Stimulated activated CD8-positive, alpha-beta memory T cell treated with anti-CD3 and anti-CD28 coated beads, Interleukin-7, amount 100 ng/mL, for 1 hour (primary cell): ENCODE data around the gene HCN2.
"Not testable (repeated sequence)": the region's sequence is repeated elsewhere in the genome, so short reads cannot be mapped to it uniquely, and the experiment has no call there.

Experiments
- DNase-seq, 2 donors: peaks; one replicate each; pipeline ENCODE4 v3.0.0-alpha.2; 2020; ENCODE audit warnings: low read depth in 2 of 2

The HCN2 gene

DNA sequence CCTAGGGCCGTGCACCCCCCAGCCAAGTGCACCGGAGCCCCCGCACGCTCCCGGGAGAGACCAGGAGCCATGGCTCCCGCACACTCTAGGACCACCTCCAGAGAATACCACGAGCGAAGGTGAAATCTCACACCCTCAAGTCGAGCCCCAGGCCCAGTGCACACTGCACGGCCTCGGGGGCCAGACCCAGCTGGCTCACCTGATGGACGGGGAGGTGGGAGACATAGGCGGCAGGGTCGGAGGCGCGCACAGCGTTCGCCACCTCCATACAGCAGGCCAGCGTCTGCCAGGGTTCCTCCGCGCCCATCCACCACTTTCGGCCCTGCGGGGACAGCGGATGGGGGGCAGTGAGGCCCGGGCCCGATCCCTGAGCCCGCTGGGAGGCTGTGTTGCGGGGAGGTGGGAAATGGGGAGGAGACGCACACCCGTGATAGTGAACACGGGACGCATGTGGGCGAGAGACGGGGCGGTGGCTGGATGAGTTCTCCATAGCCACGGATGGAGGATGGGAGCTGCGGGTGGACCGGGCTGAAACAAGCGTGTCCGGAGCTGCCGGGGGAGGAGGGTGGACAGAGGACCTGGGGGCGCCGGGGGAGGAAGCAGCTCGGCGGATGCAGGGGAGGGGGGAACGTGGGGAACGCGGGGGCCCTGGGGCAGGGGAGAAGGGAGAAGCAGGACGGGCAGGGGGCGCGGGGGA is 30.6 kb downstream of the HCN2 start:
- DNase-seq, result no peak

- not testable (repeated sequence) for DNase-seq
Measured at GRCh38 chr19:621191-621590, 31.5 kb downstream of the HCN2 start.

DNA sequence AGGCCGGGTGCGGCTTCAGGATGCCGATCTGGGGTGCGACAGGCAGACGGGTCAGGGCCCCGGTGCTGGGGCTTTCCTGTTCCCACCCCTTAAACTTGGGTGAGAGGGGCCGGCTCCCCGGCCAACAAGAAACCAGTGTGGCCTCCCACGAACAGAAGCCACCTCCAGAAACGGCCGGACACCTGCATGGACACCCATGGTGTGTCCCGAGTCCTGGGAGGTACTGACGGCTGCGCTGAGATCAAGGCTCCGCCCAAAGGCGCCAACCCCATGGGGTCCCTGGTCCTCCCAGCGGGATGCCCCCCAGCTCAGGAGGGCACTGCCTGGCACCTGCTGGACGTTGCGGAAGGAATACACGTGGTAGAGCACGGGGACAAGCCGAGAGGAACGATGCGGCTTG is 32.1 kb downstream of the HCN2 start:
- no peak for DNase-seq

DNA sequence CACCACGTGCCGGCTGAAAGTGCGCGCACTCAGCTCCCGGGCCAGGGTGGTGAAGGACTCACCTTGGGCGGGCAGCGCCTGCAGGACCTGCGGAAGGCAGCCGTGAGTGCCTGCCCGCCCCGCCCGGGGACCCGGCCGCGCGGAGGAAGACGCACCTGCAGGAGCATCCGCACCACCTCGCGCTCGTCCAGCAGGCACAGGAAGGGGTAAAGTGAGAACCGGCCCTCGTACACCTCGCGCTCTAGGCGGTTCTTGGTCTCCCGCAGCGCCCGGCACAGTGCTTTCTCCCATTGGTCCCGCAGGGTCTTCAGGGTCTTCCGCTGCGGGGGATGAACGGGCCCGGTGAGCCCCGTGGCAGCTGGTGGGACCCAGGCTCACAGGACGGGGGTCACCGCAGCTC is 33.0 kb downstream of the HCN2 start:
- no peak for DNase-seq

- no peak for DNase-seq
Measured at GRCh38 chr19:623175-623916, 33.7 kb downstream of the HCN2 start.

DNA sequence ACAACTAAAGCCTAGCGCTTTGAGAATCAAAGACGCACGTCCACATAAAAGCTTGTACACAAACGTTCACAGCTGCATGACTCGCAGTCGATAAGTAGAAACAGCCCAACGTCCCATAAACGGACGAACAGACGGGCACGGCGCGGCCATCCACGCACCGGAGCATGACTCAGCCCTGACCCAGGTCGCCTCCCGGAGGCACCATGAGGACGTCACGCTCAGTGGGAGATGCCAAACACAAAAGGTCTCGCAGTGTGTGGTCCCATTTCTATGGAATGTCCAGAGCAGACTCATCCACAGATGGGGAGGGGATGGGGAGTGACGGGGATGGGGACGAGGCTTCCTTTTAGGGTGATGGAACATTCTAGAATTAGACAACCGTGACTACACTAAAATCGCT is 34.3 kb downstream of the HCN2 start:
- no peak for DNase-seq

DNA sequence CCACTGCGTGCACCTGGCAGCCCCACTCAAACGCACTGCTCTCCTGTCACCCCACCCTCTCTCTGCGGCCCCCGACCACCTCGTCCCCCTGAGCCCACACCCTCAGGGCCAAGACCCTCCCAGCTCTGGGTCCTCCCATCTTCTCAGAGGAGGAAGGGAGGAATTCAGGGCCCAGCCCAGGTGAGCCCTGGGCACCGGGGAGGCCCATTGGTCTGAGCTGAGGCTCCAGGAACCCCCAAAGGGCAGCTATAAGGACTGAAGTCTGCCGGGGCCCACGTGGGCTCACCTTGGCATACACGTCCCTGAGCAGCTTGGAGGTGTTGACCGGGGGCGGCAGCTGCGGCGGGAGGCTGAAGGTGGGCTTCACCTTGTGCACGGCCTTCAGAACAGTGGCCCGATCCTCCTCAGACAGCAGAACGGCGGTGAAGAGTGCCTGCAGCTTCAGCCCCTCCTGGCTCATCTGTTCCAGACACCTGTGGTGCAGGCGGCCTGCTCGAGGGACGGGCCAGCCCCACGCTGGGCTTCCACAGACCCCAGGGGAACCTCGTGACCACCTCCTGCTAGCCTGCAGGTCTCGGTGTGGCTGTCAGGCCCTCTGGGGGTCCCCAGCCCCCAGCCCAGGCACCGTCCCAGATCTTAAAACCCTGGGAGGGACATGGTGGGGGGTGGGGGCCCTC is 34.9 kb downstream of the HCN2 start:
- DNase-seq, result no peak

DNA sequence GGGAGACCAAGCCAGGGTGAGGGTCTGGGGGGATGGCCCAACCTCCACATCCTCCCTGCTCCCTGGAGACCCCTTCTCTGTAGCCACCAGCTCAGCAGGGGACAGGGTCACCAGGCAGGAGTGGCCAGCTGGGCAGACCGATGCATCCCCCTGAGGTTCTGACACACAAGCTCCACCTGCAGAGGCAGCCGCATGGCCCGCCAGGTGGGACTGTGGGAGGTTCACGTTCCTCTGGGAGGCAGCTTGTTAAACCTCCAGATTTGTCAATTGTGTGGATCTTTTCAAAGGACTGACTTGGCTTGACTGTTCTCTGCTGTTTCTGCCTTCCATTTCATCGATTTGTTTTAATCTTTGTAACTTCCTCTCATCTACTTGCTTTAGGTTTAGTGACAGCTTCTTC is 35.6 kb downstream of the HCN2 start:
- DNase-seq, result no peak

GRCh38 chr19:626566-626965 is 36.9 kb downstream of the HCN2 start:
- DNase-seq, result not testable (repeated sequence)

DNA sequence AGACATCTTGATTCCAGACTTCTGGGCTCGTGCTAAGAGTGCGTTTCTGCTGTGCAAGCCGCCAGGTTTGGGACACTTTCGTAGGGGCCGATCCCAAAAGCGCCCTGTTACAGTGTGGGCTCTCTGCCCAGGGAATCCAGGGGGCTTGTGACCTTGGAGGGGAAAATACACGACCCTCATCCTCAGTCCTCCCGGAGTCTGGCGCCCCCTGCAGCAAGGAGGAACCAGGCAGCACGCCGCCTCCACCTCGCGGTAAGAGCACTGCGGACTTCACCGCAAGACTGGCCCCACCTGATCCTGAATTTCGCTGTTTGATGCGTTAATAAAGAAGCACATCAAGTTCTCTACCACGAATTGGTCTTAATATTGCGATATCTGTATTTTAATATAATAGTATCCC is 38.5 kb downstream of the HCN2 start:
- no peak for DNase-seq

DNA sequence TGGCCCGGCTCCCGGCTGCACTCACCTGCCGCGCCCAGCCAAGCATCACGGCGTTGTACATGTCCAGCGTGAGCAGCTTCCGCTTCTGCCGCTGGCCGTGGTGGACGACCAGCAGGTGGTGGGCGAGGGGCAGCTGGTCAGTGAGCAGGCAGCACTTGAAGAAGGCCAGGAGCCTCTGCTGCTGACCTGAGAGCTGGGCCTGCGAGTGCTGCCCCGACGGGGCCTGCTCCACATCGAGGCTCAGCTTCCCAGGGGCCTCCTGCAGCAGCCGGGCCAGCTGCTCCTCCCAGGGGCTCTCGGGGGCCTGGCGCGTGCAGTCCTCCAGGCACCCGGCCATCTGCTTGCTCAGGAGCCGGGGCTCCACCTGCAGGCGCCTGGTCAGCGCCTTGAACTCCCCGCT is 39.8 kb downstream of the HCN2 start:
- DNase-seq, result not testable (repeated sequence)

DNA sequence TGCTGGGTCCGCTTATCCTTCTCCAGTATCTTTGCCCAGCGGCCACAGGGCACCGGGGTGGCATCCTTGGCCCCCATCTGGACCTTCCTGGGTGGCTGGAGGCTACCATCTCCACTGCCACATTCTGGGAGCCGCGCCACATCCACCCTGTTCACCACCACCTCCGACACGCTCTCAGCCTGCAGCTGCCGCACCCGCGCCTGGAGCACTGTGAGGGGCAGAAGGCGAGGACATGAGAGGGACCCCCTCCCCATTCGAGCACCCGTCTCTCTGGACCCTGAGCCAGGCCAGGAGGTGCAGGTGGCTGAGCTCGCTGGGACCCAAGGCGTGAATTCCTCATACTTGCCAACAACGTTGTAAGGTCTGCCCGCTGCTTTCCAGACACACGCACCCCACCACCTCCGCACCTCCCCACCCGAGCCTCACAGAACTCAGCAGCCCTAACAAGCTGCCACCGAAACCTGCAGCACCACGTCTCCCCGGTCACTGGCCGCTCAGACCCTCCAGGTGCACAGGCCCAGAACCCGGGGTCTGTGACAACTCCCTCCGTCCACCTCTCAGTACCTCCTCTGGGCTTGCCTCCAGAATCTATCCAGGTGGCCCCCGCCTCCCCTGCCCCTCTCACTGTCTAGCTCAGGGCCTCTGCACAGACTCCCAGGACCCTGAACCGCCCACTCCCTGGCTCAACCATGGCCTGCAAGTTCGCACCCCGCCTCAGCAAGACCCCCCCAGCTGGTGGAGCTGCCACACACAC is 40.5 kb downstream of the HCN2 start:
- DNase-seq, result no peak

- DNase-seq, result no peak
Measured at GRCh38 chr19:632579-633067, 42.9 kb downstream of the HCN2 start.

GRCh38 chr19:633068-633785 is 43.5 kb downstream of the HCN2 start, which contains the start of gene POLRMT:
Gene POLRMT, minus strand, starts transcription at chr19:633537. Its CDS starts 25 bp downstream, at chr19:633512.
- peak; percentile 90 to 94 for DNase-seq

DNA sequence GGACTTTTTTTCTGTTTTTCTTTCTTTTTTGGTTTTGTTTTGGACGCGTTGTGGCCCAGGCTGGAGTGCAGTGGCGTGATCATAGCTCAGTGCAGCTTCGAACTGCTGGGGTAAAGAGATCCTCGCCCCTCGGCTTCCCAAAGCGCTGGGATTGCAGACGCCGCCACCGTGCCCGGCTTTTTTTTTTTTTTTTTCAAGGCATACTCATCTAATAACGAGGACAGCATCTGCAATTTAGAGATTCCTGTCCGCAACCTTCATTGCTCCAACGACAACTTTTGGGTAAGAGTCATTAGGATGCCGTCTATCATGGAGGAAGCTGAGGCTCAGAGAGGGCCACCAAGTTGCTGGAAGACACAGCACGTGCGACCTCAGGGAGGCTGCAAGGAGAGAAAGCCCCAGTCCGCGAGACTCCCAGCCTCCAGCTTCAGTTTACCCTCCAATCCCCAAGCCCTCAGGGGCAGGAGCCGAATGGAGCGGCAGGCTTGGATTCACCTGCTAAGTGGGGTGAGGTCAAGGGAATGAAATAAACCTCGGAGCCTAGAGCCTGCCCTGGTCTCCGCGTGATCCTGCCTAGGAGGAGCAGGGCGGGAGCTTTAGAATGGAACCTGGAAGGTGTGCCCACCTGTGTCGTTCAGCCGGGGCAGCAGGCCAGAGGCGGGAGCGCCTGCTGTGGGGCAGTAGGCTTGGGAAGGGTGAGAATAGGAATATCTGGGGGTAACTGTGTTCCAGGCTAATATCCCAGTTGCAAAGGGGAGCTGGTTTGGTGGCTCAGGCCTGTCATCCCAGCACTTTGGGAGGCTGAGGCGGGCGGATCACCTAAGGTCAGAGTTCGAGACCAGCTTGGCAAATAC is 44.3 kb downstream of the HCN2 start:
- no peak for DNase-seq

- no peak for DNase-seq
Measured at GRCh38 chr19:634975-635652, 45.4 kb downstream of the HCN2 start.

GRCh38 chr19:638906-639252 is 49.2 kb downstream of the HCN2 start:
- no peak for DNase-seq

- peak; percentile 93 to 94 for DNase-seq
Measured at GRCh38 chr19:639253-640160, 49.8 kb downstream of the HCN2 start, which contains the start of gene FGF22. Gene FGF22, plus strand, starts transcription at chr19:639879. Its CDS starts 47 bp downstream, at chr19:639926.

- no peak for DNase-seq
Measured at GRCh38 chr19:640161-640558, 50.5 kb downstream of the HCN2 start.
